A549 (cell line): ENCODE measurements around the gene FSHR. TPM values are rescaled to one million over a fixed set of nuclear protein-coding genes. Genes with fewer than 3 reads are reported as not detected.

Source experiments
- ATAC-seq, 2 experiments: fragments of 200-7000 bp in 1 of 2; fragments of >200 bp in 1 of 2; cut with Nextera tagmentation in 1 of 2; cut with Tn5 transposase in 1 of 2; 3 replicates each; pipeline versions ENCODE4 v1.8.0 to v1.9.1; 2018 to 2020; ENCODE audit warnings: mild to moderate bottlenecking in 1 of 2, moderate library complexity in 1 of 2
- CTCF ChIA-PET: fragments of 300-600 bp; sonication (Branson Sonifier 250); formaldehyde crosslinking; extraction: SDS; loops from one replicate; lab custom pipeline; 2021; ENCODE audit warnings: antibody characterized with exemption, inconsistent platforms; lab: Yijun Ruan, JAX
- POLR2A ChIA-PET: fragments of 350-600 bp; formaldehyde crosslinking; extraction: SDS; loops from one replicate; lab custom pipeline; 2021; ENCODE audit warnings: antibody characterized with exemption, inconsistent platforms; lab: Yijun Ruan, JAX
- DNase-seq, 2 experiments: peaks; one replicate each; pipeline versions ENCODE4 v3.0.0 to v3.0.0-alpha.2; 2011 to 2016; ENCODE audit warnings: low read depth in 1 of 2, low spot score in 1 of 2
- FAIRE-seq: peaks from 2 replicates; lab custom pipeline; 2011; peaks lifted over from hg19 to GRCh38; lab: Jason Lieb, UNC
- H3K27ac ChIP-seq, 2 experiments: fragments of >200 bp; sonication (Bioruptor Twin); formaldehyde crosslinking; 3 replicates each; pipeline ENCODE4 v1.5.1; 2016 to 2017
- H3K4me1 ChIP-seq: fragments of >200 bp; sonication (Bioruptor Twin); formaldehyde crosslinking; 3 replicates; pipeline ENCODE4 v1.6.1; 2016
- H3K4me2 ChIP-seq: fragments of >200 bp; sonication (Bioruptor Twin); formaldehyde crosslinking; 3 replicates; pipeline ENCODE4 v1.6.1; 2016
- H3K4me3 ChIP-seq: fragments of >200 bp; sonication (Bioruptor Twin); formaldehyde crosslinking; 3 replicates; pipeline ENCODE4 v1.5.1; 2016
- H3K9me3 ChIP-seq: fragments of >200 bp; sonication (Bioruptor Twin); formaldehyde crosslinking; 3 replicates; pipeline ENCODE4 v1.6.1; 2016
- BHLHE40 ChIP-seq: IDR thresholded peaks from 2 replicates; pipeline ENCODE4 v1.6.1; 2012; ENCODE audit warnings: low read depth, low read length, inconsistent platforms
- CEBPB ChIP-seq, 2 experiments: fragments of >200 bp in 1 of 2; sonication (Bioruptor Twin) in 1 of 2; formaldehyde crosslinking in 1 of 2; IDR thresholded peaks; 2 replicates each; pipeline ENCODE4 v1.6.1; 2012 to 2016
- CHD2 ChIP-seq: fragments of 150-350 bp; IDR thresholded peaks from 2 replicates; pipeline ENCODE4 v1.6.1; 2014; ENCODE audit warnings: low read length; ENCODE audit not compliant: partially characterized antibody
- CHD4 ChIP-seq: fragments of 200-600 bp; sonication (generic); IDR thresholded peaks from 2 replicates; pipeline ENCODE4 v1.6.1; 2016; ENCODE audit warnings: antibody characterized with exemption, mild to moderate bottlenecking, borderline replicate concordance
- CTCF ChIP-seq: fragments of >200 bp; sonication (Bioruptor Twin); formaldehyde crosslinking; IDR thresholded peaks from 3 replicates; pipeline ENCODE4 v1.5.1; 2016
- E2F6 ChIP-seq: IDR thresholded peaks from 2 replicates; pipeline ENCODE4 v1.6.1; 2012; ENCODE audit warnings: low read depth, borderline replicate concordance
- FOSB ChIP-seq: fragments of 250-450 bp; sonication (Bioruptor Pico); IDR thresholded peaks from 2 replicates; pipeline ENCODE4 v1.5.0; 2020; ENCODE audit warnings: mild to moderate bottlenecking, moderate library complexity
- HES2 ChIP-seq: fragments of >200 bp; sonication (Bioruptor Twin); formaldehyde crosslinking; IDR thresholded peaks from 2 replicates; pipeline ENCODE4 v1.6.1; 2016
- JUNB ChIP-seq: fragments of >200 bp; sonication (Bioruptor Twin); formaldehyde crosslinking; IDR thresholded peaks from 2 replicates; pipeline ENCODE4 v1.6.1; 2016
- MAZ ChIP-seq: fragments of 150-350 bp; IDR thresholded peaks from 2 replicates; pipeline ENCODE4 v1.6.1; 2014; ENCODE audit warnings: antibody characterized with exemption, low read depth, low read length, borderline replicate concordance
- MYC ChIP-seq: IDR thresholded peaks from 2 replicates; pipeline ENCODE4 v1.6.1; 2012; ENCODE audit warnings: mild to moderate bottlenecking, inconsistent platforms, low read length, improper control_type of control experiment, borderline replicate concordance
- NPAS2 ChIP-seq: fragments of 250-450 bp; sonication (Bioruptor Pico); IDR thresholded peaks from 2 replicates; pipeline ENCODE4 v1.8.0; 2022; ENCODE audit warnings: mild to moderate bottlenecking, moderate library complexity, borderline replicate concordance
- PHF8 ChIP-seq: fragments of 200-600 bp; sonication (generic); IDR thresholded peaks from 2 replicates; pipeline ENCODE4 v1.6.1; 2016; ENCODE audit warnings: low read depth, mild to moderate bottlenecking, antibody characterized with exemption, moderate library complexity, borderline replicate concordance
- RAD21 ChIP-seq, 2 experiments: fragments of >200 bp in 1 of 2; sonication (Bioruptor Twin) in 1 of 2; formaldehyde crosslinking in 1 of 2; IDR thresholded peaks in 1 of 2; conservative IDR thresholded peaks in 1 of 2; 2 replicates in 1 of 2; 3 replicates in 1 of 2; pipeline ENCODE4 v1.6.1; 2012 to 2018; ENCODE audit warnings: inconsistent platforms in 1 of 2
- REST ChIP-seq: fragments of 200-600 bp; sonication (generic); IDR thresholded peaks from 2 replicates; pipeline ENCODE4 v1.6.1; 2016; ENCODE audit warnings: antibody characterized with exemption, mild to moderate bottlenecking, moderate library complexity
- ZFP36 ChIP-seq: fragments of 450-650 bp; IDR thresholded peaks from 2 replicates; pipeline ENCODE4 v1.6.1; 2014; ENCODE audit warnings: borderline replicate concordance; ENCODE audit not compliant: partially characterized antibody
- ZSCAN20 ChIP-seq: fragments of 250-450 bp; sonication (Bioruptor Pico); IDR thresholded peaks from 2 replicates; pipeline ENCODE4 v1.8.0; 2022; ENCODE audit warnings: mild to moderate bottlenecking, moderate library complexity
- WGBS: methylation state at CpG from one replicate; pipeline ENCODE4 v1.1.6; 2017; ENCODE audit errors: missing lambda C conversion rate; 5-methylcytosine and 5-hydroxymethylcytosine counted together
- polyA plus RNA-seq, 4 experiments: library from polyadenylated mRNA; depleted of rRNA in 3 of 4; stranded (reverse); fragments of >200 nt; fragmentation: RNase III in 1 of 4; extraction: RNeasy Plus Mini Kit Qiagen cat#74134 plus additional on column Dnase treatment in 1 of 4; gene quantifications; 2 replicates in 3 of 4; 3 replicates in 1 of 4; pipeline ENCODE4 v1.2.3, GENCODE V29; 2011 to 2017

FSHR gene
- polyA plus RNA-seq, 2 of the 4 experiments (the other 2 are of a cell fraction) = not detected

- CTCF ChIA-PET = no interaction called here
- POLR2A ChIA-PET = no interaction called here
Measured at GRCh38 chr2:49035481-49035880, 118.8 kb downstream of the FSHR start.

GRCh38 chr2:49033394-49034185 lies 120.7 kb downstream of the FSHR start:
- Histone ChIP-seq H3K9me3 (no peaks in the 10 kb centered on the region), H3K4me1 (no peaks in the 10 kb centered on the region), H3K4me2 (no peak overlapping the region), H3K27ac (no peak overlapping the region), H3K4me3 (no peak overlapping the region)
- FAIRE-seq (no peak), DNase-seq (no peak), ATAC-seq (no peak)
- CTCF ChIA-PET = interaction anchor here (1.2 kb wide), 1 partner anchor 11 kb away, joined by 3 read pairs; no protein-coding TSS in a partner anchor
- WGBS = 1% methylated on average over 4 of the region's 4 CpGs
- POLR2A ChIA-PET = no interaction called here
- TF ChIP-seq CEBPB (IDR thresholded peaks at IDR 0.05) = no peak

More at GRCh38 chr2:49035481-49035880, 118.8 kb downstream of the FSHR start:
- DNase-seq (no peak), ATAC-seq (no peak), FAIRE-seq (no peak)
- 0% methylated on average over 1 of the region's 1 CpG for WGBS
- TF ChIP-seq ZSCAN20 (CRISPR knock-in tag) (no peak), MYC (no peak), REST (no peak), ZFP36 (no peak), BHLHE40 (no peak), MAZ (no peak)
- Histone ChIP-seq H3K4me1 (no peaks in the 10 kb centered on the region), H3K9me3 (no peaks in the 10 kb centered on the region), H3K27ac (no peak overlapping the region), H3K4me3 (no peak overlapping the region), H3K4me2 (no peak overlapping the region)

GRCh38 chr2:49032936-49033335 lies 121.4 kb downstream of the FSHR start:
- no peak overlapping the region for H3K4me2 ChIP-seq
- no peak overlapping the region for H3K4me3 ChIP-seq
- ATAC-seq (no peak), FAIRE-seq (no peak), DNase-seq (no peak)
- no peaks in the 10 kb centered on the region for H3K9me3 ChIP-seq
- H3K27ac ChIP-seq = no peak overlapping the region
- TF ChIP-seq PHF8 = no peak
- TF ChIP-seq CHD2 = no peak
- TF ChIP-seq FOSB = no peak
- no peak for TF ChIP-seq E2F6
- no peak for TF ChIP-seq RAD21 (conservative IDR thresholded peaks at IDR 0.05 in 1 of 2, IDR thresholded peaks at IDR 0.05 in 1 of 2)
- no peak for TF ChIP-seq JUNB
- no peak for TF ChIP-seq CEBPB (IDR thresholded peaks at IDR 0.05)
- TF ChIP-seq CTCF = no peak
- no peak for TF ChIP-seq HES2
- TF ChIP-seq CHD4 = no peak
- no peak for TF ChIP-seq NPAS2 (CRISPR knock-in tag)
- WGBS = 0% methylated on average over 1 of the region's 1 CpG
- CTCF ChIA-PET = interaction anchor here (1.2 kb wide), 1 partner anchor 10 kb away, joined by 3 read pairs; no protein-coding TSS in a partner anchor
- POLR2A ChIA-PET = no interaction called here
- no peaks in the 10 kb centered on the region for H3K4me1 ChIP-seq
